Measurements from ENCODE around the gene WDR73.
"Not testable (repeated sequence)": the region's sequence is repeated elsewhere in the genome, so short reads cannot be mapped to it uniquely, and the experiment has no call there.

WDR73 gene

DNA sequence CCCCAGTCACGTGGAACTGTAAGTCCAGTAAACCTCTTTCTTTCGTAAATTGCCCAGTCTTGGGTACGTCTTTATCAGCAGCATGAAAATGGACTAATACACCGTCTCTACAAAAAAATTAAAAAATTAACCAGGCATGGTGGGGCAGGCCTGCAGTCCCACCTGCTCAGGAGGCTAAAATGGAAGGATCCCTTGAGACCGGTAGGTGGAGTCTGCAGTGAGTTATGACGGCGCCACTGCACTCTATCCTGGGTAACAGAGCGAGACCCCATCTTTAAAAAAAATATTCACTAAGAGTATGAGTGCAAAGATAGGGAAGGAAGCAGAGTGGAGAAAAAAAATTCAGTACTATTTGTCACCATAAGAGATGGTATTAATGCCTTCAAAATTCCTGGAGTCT lies 36.3 kb upstream of the WDR73 start:
- FAIRE-seq (no peak), DNase-seq (ENCODE audit: insufficient read length, low spot score) (no peak)
- TF ChIP-seq, protein P1, sequence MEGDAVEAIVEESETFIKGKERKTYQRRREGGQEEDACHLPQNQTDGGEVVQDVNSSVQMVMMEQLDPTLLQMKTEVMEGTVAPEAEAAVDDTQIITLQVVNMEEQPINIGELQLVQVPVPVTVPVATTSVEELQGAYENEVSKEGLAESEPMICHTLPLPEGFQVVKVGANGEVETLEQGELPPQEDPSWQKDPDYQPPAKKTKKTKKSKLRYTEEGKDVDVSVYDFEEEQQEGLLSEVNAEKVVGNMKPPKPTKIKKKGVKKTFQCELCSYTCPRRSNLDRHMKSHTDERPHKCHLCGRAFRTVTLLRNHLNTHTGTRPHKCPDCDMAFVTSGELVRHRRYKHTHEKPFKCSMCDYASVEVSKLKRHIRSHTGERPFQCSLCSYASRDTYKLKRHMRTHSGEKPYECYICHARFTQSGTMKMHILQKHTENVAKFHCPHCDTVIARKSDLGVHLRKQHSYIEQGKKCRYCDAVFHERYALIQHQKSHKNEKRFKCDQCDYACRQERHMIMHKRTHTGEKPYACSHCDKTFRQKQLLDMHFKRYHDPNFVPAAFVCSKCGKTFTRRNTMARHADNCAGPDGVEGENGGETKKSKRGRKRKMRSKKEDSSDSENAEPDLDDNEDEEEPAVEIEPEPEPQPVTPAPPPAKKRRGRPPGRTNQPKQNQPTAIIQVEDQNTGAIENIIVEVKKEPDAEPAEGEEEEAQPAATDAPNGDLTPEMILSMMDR (IDR thresholded peaks at IDR 0.05; ENCODE audit: insufficient read depth, missing control alignments), result no peak

DNA sequence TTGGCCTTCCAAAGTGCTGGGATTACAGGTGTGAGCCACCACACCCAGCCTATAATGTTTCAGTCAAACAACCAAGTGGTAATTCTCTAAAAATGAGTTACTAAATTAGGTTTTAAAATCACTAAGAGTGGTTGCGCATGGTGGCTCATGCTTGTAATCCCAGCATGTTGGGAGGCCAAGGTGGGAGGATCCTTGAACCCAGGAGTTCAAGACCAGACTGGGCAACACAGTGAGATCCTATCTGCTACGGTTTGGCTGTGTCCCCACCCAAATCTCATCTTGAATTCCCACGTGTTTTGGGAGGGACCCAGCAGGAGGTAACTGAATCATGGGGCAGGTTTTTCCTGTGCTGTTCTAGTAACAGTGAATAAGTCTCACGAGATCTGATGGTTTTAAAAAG lies 35.8 kb upstream of the WDR73 start:
- TF ChIP-seq, protein P1 (IDR thresholded peaks at IDR 0.05; ENCODE audit: insufficient read depth, missing control alignments), result no peak
- no peak for DNase-seq (ENCODE audit: insufficient read length, low spot score)
- no peak for FAIRE-seq

DNA sequence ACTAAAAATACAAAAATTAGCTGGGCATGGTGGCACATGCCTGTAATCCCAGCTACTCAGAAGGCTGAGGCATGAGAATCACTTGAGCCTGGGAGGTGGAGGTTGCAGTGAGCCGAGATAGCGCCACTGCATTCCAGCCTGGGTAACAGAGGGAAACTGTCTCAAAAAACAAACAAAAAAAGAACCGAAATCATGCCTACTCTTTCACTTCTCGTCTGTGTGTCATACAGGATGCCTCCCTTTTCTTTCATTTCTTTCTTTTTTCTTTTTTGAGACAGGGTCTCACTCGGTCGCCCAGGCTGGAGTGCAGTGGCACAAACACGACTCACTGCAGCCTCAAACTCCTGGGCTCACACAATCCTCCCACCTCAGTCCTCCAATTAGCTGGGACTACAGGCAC lies 32.4 kb upstream of the WDR73 start:
- not testable (repeated sequence) for DNase-seq (ENCODE audit: insufficient read length, low spot score)

DNA sequence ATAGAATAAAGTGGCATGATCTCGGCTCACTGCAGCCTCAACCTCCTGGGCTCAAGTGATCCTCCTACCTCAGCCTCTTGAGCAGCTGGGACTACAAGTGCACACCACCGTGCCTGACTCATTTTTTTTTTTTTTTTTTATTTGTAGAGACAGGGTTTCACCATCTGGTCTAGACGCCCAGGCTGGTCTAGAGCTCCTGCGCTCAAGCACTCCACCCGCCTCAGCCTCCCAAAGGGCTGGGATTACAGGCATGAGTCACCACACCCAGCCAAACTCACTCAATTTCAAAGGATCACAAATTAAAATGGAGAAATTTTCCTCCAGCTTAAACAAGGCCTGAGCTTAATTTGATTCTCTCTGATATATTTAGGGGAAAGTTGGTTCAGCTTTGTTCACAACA lies 31.2 kb upstream of the WDR73 start:
- TF ChIP-seq, protein P1 (IDR thresholded peaks at IDR 0.05; ENCODE audit: insufficient read depth, missing control alignments), result no peak
- DNase-seq (ENCODE audit: insufficient read length, low spot score), result no peak
- no peak for FAIRE-seq

More for the DNA sequence above, 32.4 kb upstream of the WDR73 start:
- FAIRE-seq, result not testable (repeated sequence)

DNA sequence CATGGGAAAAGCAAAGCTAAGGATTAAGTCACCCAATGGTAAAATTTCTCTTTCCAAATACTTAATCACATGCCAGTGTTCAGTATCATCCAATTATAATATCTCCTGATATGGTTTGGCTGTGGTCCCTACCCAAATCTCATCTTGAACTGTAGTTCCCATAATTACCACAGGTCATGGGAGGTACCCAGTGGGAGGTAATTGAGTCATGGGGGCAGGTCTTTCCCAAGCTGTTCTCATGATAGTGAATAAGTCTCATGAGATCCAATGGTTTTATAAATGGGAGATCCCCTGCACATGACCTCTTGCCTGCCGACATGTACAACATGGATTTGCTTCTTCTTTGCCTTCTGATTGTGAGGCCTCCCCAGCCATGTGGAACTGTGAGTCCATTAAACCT lies 30.0 kb upstream of the WDR73 start:
- TF ChIP-seq, protein P1 (IDR thresholded peaks at IDR 0.05; ENCODE audit: insufficient read depth, missing control alignments), result no peak
- DNase-seq (ENCODE audit: insufficient read length, low spot score), result no peak
- no peak for FAIRE-seq

DNA sequence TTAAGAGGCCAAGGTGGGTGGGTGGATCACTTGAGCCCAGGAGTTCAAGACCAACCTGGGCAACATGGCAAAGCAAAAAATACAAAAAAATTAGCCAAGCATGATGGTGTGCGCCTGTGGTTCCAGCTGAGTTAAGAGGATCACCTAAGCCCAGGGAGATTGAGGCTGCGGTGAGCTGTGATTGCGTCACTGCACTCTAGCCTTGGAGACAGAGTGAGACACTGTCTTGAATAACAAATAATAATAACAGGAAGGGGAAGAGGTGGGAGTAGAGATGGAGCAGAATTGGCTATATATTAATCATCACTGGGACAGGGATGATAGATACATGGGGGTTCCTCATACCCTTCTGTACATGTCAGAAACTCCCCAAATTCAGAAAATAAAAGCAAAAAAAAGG lies 27.7 kb upstream of the WDR73 start:
- DNase-seq (ENCODE audit: insufficient read length, low spot score) (no peak), FAIRE-seq (no peak)
- TF ChIP-seq, protein P1 (IDR thresholded peaks at IDR 0.05; ENCODE audit: insufficient read depth, missing control alignments), result no peak

DNA sequence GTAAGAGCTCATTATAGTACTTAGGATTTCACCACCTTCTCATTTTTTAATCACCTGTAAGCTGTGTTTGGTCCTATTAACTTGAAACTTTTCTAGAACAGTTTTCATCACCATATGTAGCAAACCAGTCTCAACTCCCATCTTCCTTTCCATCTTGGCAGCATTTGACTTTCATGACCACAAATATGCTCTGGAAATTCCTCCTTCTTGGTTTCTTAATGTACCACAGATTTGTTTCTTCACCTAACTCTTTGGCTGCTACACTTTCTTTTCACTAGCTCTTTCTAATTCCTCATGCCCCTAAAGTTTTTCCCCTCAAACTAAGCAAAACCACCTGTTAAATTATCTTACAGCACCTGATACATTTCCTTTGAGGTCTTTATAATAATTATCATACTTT lies 17.1 kb upstream of the WDR73 start:
- FAIRE-seq (no peak), DNase-seq (ENCODE audit: insufficient read length, low spot score) (no peak)
- TF ChIP-seq, protein P1 (IDR thresholded peaks at IDR 0.05; ENCODE audit: insufficient read depth, missing control alignments), result no peak

DNA sequence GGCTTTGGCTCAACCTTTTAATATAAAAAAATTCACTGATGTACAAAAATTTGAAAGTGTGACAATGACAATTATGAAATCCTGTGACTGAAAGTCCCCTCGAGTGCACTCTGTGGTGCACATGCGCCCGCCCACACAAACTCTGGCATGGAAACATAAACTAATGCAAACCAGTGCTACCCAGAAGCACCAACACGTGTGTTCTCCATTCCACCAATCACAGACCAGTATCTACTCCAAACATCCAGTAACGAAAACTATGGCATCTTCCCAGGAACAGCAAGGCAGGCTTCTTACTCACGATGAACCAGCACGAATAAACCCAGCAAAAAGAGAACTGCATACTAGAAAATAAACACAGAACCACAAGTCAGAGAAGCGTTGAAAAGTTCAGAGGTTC lies 15.6 kb upstream of the WDR73 start:
- FAIRE-seq, result no peak
- TF ChIP-seq, protein P1 (IDR thresholded peaks at IDR 0.05; ENCODE audit: insufficient read depth, missing control alignments), result no peak
- no peak for DNase-seq (ENCODE audit: insufficient read length, low spot score)

Measured in D721Med (cell line).